22Rv1 (cell line): ENCODE measurements around the gene ALKBH8.

Experiments
- CTCF ChIP-seq: fragments of 450-650 bp; IDR thresholded peaks from 2 replicates; pipeline ENCODE4 v1.5.1; 2017; ENCODE audit warnings: mild to moderate bottlenecking
- ZFX ChIP-seq: fragments of 450-650 bp; IDR thresholded peaks from 2 replicates; pipeline ENCODE4 v1.6.1; 2017; ENCODE audit warnings: antibody characterized with exemption, borderline replicate concordance

- no peak for TF ChIP-seq CTCF
- TF ChIP-seq ZFX = no peak
These were observed 28.4 kb upstream of the ALKBH8 start for GRCh38 chr11:107593951-107594350.
